HG03045 (cell line): Measurements from ENCODE around the gene CAB39.
"Not testable (repeated sequence)": the region's sequence is repeated elsewhere in the genome, so short reads cannot be mapped to it uniquely, and the experiment has no call there.

ENCODE experiments used
- ATAC-seq: cut with Tn5 transposase; IDR thresholded peaks from one replicate; pipeline ENCODE4 v1.9.1; 2021; ENCODE audit warnings: mild to moderate bottlenecking, moderate library complexity; ENCODE audit not compliant: unreplicated experiment

Gene CAB39

DNA sequence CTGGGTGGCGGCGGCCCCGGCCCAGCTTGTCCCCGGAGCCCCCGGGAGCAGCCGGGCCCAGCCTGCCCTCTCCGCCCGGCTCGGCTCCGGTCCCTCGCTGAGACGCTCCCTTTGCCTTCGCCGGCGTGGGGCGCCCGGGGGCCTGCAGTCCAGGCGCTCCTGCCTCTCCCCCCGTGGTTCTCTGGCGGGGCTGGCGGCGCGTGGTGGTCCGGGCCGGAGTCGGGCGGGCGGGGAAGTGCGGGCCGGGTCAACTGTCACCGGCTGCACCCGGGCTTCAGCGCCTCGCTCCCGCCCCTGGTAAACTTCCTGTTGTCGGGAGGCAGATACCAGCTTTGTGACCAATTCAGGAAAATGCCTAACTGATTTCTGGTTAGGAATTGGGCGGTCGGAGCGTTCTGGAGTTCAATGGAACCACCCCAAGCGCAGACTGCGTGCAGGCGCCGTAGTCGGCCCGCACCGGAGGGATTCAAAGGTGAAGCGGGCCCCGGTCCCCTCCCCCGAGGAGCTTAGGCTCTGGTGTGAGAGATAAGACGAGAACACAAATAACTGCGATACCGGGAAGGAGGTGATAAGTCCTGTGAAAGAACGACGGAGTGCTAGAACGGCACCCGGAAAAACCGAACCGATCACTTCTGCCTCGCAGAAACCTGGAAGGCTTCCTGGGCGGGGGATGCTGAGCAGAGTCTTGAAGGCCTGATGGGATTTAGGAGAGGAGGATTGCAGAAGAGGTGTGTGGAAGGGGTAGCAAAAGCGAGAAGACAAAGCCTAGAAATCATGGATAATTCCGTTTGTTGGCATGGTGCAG lies 891 bp downstream of the CAB39 start:
- ATAC-seq = peak; percentile 25

- no peak for ATAC-seq
Observed at GRCh38 chr2:230714136-230714480, 1.5 kb downstream of the CAB39 start.

- no peak for ATAC-seq
Observed at GRCh38 chr2:230715201-230715600, 2.6 kb downstream of the CAB39 start.

DNA sequence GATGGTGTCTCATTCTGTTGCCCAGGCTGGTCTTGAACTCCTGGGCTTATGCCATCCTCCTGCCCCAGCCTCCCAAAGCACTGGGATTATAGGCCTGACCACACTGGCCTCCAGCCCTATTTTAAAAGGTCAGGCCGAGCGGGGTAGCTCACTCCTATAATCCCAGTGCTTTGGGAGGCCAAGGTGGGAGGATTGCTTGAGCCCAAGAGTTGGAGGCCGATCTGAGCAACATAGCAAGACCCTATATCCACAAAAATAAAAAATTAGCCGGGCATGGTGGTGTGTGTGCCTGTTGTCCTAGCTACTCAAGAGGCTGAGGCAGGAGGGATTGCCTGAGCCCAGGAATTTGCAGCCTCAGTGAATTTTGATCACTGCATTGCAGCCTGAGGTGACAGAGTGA lies 3.9 kb downstream of the CAB39 start:
- ATAC-seq = no peak

GRCh38 chr2:230717600-230717999 lies 5.0 kb downstream of the CAB39 start:
- ATAC-seq = no peak

DNA sequence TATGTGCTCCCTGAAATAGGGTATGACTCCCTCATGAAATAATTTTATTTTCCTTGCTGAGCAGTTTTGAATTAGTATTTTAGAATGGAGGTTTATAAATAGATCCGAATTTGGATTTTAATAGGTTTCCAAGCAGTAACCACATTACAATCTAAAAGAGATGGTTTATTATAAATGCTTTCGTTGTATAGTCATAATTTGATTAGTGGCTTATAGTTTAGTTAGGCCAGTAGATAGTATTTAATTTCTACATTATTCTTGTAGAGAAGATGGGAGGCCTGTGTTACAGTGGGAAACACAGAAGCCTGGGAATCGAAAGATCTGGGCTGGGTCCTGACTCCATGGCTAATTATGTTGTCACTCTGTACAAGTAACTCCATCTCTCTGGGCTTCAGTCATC lies 6.7 kb downstream of the CAB39 start:
- ATAC-seq = no peak

GRCh38 chr2:230721712-230722111 lies 9.1 kb downstream of the CAB39 start:
- no peak for ATAC-seq

- no peak for ATAC-seq
Observed at GRCh38 chr2:230722207-230722885, 9.7 kb downstream of the CAB39 start.

DNA sequence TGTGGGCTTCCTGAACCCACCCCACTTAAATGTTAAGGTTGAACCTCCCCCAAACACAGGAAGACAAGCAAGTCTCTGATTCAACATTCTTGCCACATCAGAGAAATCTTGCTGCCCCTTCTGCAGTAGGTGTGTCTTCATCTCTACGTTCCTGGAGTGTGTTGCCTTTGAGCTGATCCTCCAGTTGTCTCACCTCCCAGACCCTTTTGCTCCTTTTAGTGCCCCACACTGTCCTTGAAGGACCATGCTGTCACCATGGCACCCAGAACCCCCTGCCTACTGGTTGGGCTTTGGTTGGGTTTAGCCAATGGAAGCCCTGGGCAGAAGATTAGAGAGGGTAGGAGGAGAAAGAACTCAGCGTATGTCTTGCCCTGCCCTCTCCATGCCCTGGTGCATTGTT lies 10.7 kb downstream of the CAB39 start:
- no peak for ATAC-seq

DNA sequence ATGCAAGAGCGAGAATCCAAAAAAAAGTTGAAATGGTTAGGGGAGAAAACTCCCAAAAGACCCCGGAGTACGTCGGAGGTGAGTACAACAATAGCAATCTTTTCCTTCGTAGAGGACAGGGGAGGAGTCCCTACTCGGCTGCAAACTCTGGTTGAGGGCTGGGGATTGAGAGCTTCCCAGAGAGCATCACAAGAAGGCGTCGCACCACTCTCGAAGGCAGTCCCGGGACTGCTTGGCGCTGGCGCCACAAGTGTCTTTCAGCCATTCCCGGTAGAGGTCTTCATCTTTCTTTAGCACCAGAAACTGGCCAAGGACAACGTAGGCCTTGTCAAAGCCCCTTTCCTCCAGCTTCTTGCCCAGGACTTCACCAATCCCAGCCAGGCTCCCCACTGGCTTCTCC lies 12.3 kb downstream of the CAB39 start:
- not testable (repeated sequence) for ATAC-seq

- no peak for ATAC-seq
Observed at GRCh38 chr2:230731512-230731911, 18.9 kb downstream of the CAB39 start.

DNA sequence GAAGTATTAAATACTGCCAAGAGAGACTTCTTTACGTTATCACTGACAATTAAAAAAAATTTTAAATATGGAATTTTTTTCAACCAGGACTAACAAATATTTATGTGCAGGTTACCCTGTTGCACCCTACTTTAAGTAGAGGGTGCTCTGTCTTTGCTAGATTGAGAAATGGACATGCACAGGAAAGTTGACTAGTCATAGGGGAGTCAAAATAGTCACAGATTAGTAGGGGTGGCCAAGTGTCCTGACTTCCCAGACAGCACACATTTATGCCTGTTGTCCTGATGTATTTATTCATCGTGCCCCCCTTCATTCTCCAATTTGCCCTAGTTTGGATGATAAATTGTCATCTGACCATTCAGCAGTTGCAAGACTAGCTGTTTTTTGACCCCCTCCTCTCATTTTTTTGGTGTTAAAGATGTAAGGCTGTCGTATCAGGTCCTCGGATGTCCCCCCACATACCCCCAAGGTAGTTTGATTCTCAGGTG lies 20.3 kb downstream of the CAB39 start:
- ATAC-seq = no peak

- ATAC-seq = no peak
Observed at GRCh38 chr2:230734247-230735175, 21.9 kb downstream of the CAB39 start.

GRCh38 chr2:230735884-230736283 lies 23.2 kb downstream of the CAB39 start:
- ATAC-seq = no peak

GRCh38 chr2:230737300-230737699 lies 24.7 kb downstream of the CAB39 start:
- no peak for ATAC-seq

DNA sequence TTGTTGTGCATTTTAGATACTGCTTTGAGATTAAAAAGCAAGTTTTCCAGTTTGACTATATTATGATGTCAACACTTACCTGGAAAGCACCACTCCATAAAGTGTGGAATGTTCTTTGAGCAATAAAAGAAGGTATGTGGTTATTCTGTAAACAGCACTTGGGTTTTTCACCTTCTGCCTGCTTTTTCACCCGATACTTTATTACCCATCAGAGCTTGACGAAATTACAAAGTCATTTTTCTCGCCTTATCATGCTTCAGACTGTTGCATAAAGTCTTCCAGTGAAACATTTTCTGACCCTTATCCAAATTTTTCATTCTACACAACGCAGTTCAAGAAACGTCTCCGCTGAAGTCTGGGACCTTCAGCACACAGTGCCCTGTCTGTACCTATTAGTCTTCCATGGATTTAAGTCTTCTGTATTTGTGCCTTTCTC lies 25.2 kb downstream of the CAB39 start:
- no peak for ATAC-seq

- no peak for ATAC-seq
Observed at GRCh38 chr2:230738391-230738811, 25.8 kb downstream of the CAB39 start.

DNA sequence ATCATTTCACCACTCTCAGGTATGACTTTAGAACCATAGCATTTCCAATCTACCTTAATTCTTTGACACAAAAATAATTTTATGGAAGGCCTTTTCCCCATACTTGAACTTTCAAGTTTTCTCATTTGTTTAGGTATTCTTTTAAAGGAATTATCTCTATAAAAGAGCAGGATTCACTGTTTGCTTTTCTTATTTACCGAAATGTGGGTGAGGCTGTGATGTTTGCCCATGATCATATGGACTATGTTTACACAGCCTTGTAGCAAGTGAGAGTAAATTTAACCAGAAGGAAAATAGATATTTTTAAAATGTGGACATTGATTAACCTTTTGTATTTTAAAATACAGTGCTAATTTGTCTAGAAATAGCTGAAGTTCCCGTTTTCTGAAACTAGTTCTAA lies 26.3 kb downstream of the CAB39 start:
- ATAC-seq = no peak

DNA sequence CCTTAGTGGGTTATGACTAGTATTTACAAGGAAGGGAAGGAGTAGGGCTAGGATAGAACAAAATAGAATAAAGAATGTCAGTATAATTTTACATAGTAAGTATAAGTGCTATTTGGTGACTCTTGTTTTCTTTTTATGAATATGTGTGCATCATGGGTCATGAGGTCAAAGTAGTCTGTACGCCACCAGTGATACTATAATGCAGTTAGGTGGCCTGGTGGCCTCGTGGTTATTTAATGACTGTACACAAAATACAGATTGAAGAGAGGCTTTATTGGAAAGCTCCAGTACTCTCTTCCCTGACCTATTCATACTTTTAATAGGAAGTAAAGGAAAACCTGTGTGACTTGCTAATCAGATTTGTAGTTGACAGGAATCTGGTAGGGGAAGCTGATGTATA lies 27.3 kb downstream of the CAB39 start:
- ATAC-seq = no peak

DNA sequence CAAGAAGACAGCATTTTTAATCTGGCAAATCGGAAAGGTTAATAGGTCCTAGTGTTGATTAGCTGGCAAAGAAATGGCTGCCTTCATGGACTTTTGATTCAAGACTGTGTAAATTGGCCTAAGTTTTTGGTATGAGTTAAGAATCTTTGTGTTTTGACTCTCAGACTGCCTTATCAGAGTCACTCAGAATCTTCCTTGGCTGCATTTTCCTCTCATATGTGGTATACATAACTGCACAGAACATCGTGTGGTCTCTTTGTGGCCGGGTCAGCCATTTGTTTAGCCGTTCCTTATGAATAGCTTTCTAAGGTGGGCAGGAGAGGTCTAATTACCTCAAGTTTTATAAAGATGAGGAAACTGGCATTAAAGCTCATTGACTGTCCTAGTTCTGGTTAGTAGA lies 30.1 kb downstream of the CAB39 start:
- no peak for ATAC-seq

DNA sequence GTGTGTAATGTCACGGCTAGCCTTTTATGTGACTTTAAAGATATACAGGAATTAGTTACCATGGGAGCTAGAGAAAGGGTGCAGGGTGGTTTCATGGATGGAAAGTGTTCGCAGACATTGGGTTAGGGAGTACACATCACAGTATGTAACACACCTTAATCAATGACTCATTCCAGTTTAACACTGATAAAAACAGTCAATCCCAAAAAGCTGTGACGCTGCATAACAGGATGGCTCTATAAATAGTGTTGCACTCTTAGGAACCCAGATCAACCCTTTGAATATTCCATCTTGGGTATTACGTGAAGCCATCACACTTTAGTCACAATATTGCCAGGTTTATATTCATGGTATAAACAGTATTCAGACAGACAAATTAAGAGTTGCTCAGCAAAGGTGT lies 33.6 kb downstream of the CAB39 start:
- no peak for ATAC-seq
